H1 (cell line): ENCODE data around the gene SIGLEC11.

Experiments used
- ATF3 ChIP-seq: IDR thresholded peaks from 2 replicates; pipeline ENCODE4 v1.6.1; 2011; ENCODE audit warnings: low read depth, mild to moderate bottlenecking, low read length; ENCODE audit not compliant: insufficient read depth
- CTCF ChIP-seq, 3 experiments: IDR thresholded peaks; 1 replicate in 2 of 3; 2 replicates in 1 of 3; pipeline versions ENCODE4 v1.5.1 to v1.6.1; 2011; ENCODE audit warnings: low read length in 3 of 3, mild to moderate bottlenecking in 3 of 3, inconsistent platforms in 2 of 3, low read depth in 1 of 3, moderate library complexity in 1 of 3; ENCODE audit not compliant: insufficient read depth in 1 of 3; ENCODE audit errors: control extremely low read depth in 1 of 3
- EP300 ChIP-seq, 2 experiments: IDR thresholded peaks; 1 replicate in 1 of 2; 2 replicates in 1 of 2; pipeline ENCODE4 v1.6.1; 2011 to 2012; ENCODE audit warnings: low read depth in 2 of 2, low read length in 2 of 2, mild to moderate bottlenecking in 2 of 2, borderline replicate concordance in 1 of 2, inconsistent platforms in 1 of 2, moderate library complexity in 1 of 2
- EZH2 ChIP-seq: fragments of 200-600 bp; sonication (generic); IDR thresholded peaks from 2 replicates; pipeline ENCODE4 v1.7.1; 2012; ENCODE audit warnings: low read depth, mild to moderate bottlenecking, moderate library complexity, low read length, inconsistent platforms; ENCODE audit not compliant: severe bottlenecking
- HDAC2 ChIP-seq, 2 experiments: fragments of 300-600 bp in 1 of 2; sonication (generic) in 1 of 2; IDR thresholded peaks; 2 replicates each; pipeline ENCODE4 v1.6.1; 2011 to 2012; ENCODE audit warnings: low read depth in 2 of 2, low read length in 2 of 2, mild to moderate bottlenecking in 2 of 2, moderate library complexity in 2 of 2, borderline replicate concordance in 1 of 2, inconsistent platforms in 1 of 2
- NRF1 ChIP-seq: IDR thresholded peaks from 2 replicates; pipeline ENCODE4 v1.6.1; 2011; ENCODE audit warnings: mild to moderate bottlenecking, low read depth, low read length, improper control_type of control experiment
- POLR2A ChIP-seq, 2 experiments: IDR thresholded peaks; 1 replicate in 1 of 2; 2 replicates in 1 of 2; pipeline ENCODE4 v1.6.1; 2011; ENCODE audit warnings: low read depth in 2 of 2, low read length in 2 of 2, mild to moderate bottlenecking in 2 of 2; ENCODE audit errors: control extremely low read depth in 1 of 2
- RAD21 ChIP-seq, 2 experiments: IDR thresholded peaks in 1 of 2; conservative IDR thresholded peaks in 1 of 2; 2 replicates each; pipeline ENCODE4 v1.6.1; 2011; ENCODE audit warnings: low read depth in 2 of 2, low read length in 2 of 2, improper control_type of control experiment in 1 of 2, inconsistent platforms in 1 of 2, mild to moderate bottlenecking in 1 of 2, moderate library complexity in 1 of 2
- RBBP5 ChIP-seq: IDR thresholded peaks from 2 replicates; pipeline ENCODE4 v1.7.1; 2012; ENCODE audit warnings: low read depth, mild to moderate bottlenecking, inconsistent platforms, low read length, moderate library complexity, borderline replicate concordance
- SUZ12 ChIP-seq: fragments of 200-600 bp; sonication (generic); IDR thresholded peaks from 2 replicates; pipeline ENCODE4 v1.6.1; 2012; ENCODE audit warnings: mild to moderate bottlenecking, inconsistent platforms, low read length, moderate library complexity, mixed read lengths

- no peak for TF ChIP-seq NRF1
- TF ChIP-seq CTCF (IDR thresholded peaks at IDR 0.05; ENCODE audit: control extremely low read depth in 1 of 3, insufficient read depth in 1 of 3, low read depth in 1 of 3, low read length in 3 of 3): no peak
- no peak; a peak in 1 of 3 replicates for TF ChIP-seq POLR2A (IDR thresholded peaks at IDR 0.05; ENCODE audit: control extremely low read depth in 1 of 2, low read depth in 2 of 2, low read length in 2 of 2)
- no peak for TF ChIP-seq RBBP5
- no peak for TF ChIP-seq HDAC2 (IDR thresholded peaks at IDR 0.05; ENCODE audit: borderline replicate concordance in 1 of 2, low read depth in 2 of 2, low read length in 2 of 2)
- TF ChIP-seq SUZ12: no peak
- TF ChIP-seq ATF3: no peak
- no peak for TF ChIP-seq EZH2
- TF ChIP-seq EP300 (IDR thresholded peaks at IDR 0.05; ENCODE audit: borderline replicate concordance in 1 of 2, low read depth in 2 of 2, low read length in 2 of 2): no peak
- no peak for TF ChIP-seq RAD21 (IDR thresholded peaks at IDR 0.05 in 1 of 2, conservative IDR thresholded peaks at IDR 0.05 in 1 of 2; ENCODE audit: low read depth in 2 of 2, low read length in 2 of 2)
These were observed 50.8 kb downstream of the SIGLEC11 start for GRCh38 chr19:49910179-49910578.
